HG03469 (cell line): ENCODE data around the gene CRACDL.

Experiments used
- ATAC-seq: cut with Tn5 transposase; IDR thresholded peaks from one replicate; pipeline ENCODE4 v1.9.1; 2021; ENCODE audit warnings: mild to moderate bottlenecking, moderate library complexity, moderate number of reproducible peaks; ENCODE audit not compliant: unreplicated experiment

CRACDL gene

GRCh38 chr2:98927027-98927426 is 9.0 kb downstream of the CRACDL start:
- ATAC-seq, result no peak

DNA sequence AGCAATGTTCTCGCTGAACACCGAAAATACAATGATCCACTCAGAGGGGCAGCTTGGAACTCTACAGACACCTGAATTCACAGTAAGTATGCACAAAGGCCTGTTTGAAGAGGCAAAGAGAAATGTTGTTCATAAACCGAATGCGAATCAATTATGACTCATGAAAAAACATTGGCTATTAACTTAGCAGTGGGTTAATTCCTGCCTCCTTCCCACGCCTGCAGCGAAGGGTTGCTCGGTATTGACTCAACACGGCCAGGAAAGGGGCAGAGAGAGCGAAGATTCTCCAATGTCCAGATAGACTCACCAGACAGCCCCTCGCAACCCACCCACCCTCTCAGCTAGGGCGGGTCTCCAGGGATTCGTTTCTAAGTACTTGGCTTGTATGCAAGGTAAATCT is 9.4 kb downstream of the CRACDL start:
- no peak for ATAC-seq

GRCh38 chr2:98924910-98925309 is 11.1 kb downstream of the CRACDL start:
- ATAC-seq, result no peak

DNA sequence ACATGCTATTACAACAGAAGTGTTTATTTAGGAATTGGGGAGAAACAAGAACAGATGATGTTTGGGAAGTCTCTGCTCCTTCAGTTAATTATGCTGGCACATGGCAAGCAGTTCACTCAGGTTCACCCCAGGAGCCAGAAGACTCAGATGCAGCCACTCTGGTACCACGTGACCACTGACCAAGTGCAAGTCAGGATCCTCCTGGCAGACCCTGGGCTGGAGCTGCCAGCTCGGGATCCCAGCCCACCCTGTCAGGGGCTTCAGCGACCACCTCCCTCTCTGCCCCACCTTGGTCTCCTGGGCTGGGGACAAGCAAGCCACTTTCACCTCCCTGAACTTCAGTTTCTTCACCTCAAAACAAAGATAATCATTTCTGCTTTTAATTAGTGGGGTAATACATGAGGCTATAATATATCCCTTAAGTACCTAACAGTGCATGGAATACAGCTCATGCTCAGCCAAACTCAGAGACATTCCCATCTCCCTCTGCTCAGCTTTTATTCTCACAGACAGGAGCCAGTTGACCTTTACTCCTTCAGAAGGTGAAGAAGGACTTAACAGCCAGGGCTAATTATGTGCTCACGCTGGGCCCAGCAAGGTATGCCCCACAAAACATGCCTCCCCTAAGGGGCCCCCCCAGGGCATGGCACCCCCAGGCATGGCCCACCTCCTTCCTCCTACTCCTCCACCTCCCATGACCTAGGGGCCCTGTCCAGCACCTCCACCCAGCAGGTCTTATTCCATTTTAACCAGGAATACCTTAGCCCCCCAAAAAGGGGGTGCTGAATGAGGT is 11.8 kb downstream of the CRACDL start:
- no peak for ATAC-seq

DNA sequence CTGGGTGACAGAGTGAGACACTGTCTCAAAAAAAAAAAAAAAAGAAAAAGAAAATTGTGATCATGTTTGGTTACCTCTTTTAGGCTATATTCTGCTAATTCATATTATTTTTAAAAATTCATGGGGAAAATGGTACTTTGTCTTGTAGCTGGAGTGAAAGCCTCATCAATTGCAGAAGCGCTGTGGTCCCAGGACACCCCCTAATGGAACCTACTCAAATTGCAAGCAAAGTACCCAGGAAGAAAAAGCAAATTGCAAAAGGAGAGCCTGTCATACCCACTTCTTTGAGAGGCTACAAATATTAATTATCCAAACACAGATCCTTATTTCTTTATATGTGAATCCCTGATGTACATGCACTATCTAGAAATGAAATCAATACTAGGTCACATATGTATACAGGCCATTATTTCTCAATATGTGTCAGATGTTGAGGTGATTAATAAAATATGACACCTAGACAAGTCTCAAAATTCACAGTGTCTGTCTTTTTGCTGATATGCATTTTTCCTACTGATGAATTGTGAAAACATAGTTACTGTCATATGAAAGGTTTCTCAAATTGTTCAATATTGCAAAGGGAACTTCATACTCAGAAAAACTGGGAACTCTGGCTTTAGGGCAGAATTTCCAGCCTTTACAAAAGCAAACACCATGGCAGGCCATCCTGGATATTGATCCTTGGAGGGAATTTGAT is 12.6 kb downstream of the CRACDL start:
- ATAC-seq, result no peak

- ATAC-seq, result no peak
Observed at GRCh38 chr2:98921062-98921461, 15.0 kb downstream of the CRACDL start.

- no peak for ATAC-seq
Observed at GRCh38 chr2:98917031-98917471, 19.0 kb downstream of the CRACDL start.

DNA sequence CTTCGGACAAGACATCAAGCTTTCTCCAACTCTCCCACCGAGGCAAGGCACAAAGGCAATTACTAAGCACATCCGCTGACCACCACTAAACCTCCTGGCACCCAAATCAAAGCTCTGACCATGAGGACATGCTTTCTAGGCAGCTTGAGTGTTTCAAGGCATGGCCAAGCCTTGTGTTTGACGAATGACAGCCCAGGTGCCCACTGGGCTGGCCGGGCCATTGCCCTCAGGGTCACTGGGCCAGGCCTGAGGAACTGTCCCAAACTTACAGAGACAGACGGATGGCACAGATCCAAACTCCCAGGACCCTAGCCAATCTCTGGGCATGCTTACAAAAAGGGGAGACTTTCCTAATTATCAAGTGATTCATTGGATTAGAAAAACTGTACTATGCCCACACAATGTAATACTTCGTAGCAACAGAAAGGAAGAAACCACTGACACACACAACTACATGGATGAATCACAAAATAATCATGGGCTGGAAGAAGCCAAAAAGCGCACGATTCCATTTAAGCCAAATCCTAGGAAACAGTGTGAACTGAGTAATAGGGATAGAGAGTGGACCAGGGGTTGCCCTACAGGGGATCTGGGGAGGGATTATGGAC is 20.2 kb downstream of the CRACDL start:
- no peak for ATAC-seq

- no peak for ATAC-seq
Observed at GRCh38 chr2:98914713-98915580, 21.1 kb downstream of the CRACDL start.

- no peak for ATAC-seq
Observed at GRCh38 chr2:98913916-98914712, 21.9 kb downstream of the CRACDL start.

GRCh38 chr2:98912957-98913915 is 22.8 kb downstream of the CRACDL start:
- ATAC-seq, result no peak

DNA sequence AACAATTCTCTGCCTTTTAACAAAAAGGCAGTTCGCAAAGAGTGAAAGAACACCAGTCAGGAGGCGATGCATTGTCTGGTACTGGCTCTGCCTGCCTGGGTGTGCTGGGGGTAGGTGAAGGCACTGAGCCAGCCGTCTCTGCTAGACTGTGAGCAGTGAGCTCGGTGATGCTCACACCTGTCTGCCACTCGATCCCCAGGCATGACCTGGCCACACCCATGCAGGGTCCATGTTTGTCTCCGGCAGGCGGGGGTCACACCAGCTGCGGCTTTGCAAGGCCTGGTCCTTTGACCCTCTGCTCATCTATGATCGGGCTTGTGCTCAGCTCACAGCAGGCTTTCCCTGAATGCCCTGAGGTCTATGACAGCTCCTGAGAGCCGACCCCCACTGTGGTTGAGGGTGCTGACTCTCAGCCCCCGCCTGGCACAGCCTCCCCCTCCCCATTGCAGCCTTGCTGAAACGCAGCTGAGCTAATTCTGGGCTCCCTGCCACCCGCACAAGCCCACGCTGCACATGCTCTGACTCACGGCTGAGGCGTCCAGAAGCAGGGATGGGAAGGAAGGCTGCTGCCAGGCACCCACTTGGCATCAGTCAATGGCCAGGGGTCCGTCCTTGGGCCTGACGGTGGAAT is 23.7 kb downstream of the CRACDL start:
- no peak for ATAC-seq

DNA sequence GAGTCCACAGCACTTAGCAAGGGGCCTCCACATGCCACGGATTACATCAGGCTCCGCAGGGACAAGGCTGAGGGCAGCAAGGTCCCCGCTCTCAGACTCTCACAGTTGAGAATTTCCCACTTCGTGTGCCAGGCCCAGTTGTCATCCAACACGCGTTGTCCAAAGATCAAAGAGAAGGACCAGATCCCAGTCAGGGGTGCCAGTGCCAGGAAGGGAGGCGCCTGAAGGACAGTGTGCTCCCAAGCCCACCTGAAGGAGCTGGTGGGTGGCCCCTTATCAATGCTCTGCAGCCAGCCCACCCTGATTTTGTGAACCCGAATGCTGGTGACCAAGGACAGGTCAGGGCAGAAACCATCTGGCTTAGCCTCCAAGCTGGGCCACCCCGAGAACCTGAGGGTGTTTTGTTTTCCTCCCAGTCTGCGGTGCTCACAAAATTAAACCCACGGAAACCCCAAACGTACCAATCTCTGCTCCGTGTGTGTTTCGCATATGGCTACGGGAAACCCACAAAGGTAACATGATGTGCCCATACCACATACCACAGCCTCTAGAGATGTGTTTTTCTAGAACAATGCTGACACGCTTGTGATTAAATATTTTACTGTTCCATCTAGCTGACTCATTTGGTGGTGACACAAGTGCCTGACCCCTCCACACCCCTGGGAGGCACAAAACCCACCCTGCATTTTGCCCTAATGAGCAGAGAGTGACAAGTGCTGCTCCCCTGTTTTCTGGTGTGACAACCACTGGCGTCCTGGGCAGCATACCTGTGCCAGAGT is 24.5 kb downstream of the CRACDL start:
- ATAC-seq, result no peak

DNA sequence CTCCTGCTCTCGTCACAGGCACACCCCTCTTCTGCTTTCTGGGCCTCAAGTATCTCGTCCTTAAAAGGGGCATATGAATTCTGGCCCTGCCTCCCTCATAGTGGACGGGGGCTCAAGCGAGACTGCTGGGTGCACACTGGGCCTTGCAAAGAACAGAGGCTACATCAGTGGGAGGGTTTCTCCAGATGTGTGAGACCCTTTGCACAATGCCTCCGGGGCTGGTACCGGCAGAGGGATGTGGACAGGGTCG is 25.0 kb downstream of the CRACDL start:
- ATAC-seq, result no peak

DNA sequence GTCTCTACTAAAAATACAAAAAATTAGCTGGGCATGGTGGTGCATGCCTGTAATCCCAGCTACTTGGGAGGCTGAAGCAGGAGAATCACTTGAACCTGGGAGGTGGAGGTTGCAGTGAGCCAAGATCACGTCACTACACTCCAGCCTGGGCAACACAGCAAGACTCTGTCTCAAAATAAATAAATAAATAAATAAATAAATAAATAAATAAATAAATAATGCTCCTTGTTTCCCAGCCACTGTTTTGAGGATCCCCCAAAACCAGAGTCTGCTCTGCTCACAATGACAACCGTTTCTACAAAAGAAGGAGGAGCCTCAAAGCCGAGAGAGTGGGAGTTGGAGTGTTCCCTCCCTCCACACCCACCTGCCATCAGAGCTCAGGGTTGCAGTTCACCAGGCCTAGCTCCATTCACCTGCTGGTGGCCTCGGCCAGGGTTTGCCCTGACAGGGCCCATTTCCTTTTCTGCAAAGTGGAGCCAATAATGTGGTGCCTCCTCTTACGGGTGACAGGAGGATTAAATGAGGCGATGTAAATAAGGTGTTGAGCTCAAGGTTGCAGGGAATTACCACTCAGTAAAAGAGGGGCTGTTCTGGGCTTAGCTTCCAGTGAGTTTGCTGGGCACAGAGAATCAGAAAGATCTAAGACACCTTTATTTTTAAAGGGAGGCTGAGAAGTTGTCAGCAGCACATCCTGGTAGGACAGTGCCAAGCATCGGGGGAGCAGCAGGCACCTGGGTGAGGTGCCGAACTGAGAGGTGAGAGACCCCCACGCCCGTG is 25.5 kb downstream of the CRACDL start:
- no peak for ATAC-seq

- ATAC-seq, result no peak
Observed at GRCh38 chr2:98909317-98910211, 26.5 kb downstream of the CRACDL start.
